22Rv1 (cell line): ENCODE measurements around the gene BTBD9.

ENCODE experiments used
- H3K27ac ChIP-seq: fragments of 450-650 bp; 2 replicates; pipeline ENCODE4 v1.5.1; 2017
- ZFX ChIP-seq: fragments of 450-650 bp; IDR thresholded peaks from 2 replicates; pipeline ENCODE4 v1.6.1; 2017; ENCODE audit warnings: antibody characterized with exemption, borderline replicate concordance
- TF ChIP-seq, protein P1 (sequence below): fragments of 450-650 bp; IDR thresholded peaks from 2 replicates; pipeline ENCODE4 v1.5.1; 2017; ENCODE audit warnings: mild to moderate bottlenecking

BTBD9 gene

DNA sequence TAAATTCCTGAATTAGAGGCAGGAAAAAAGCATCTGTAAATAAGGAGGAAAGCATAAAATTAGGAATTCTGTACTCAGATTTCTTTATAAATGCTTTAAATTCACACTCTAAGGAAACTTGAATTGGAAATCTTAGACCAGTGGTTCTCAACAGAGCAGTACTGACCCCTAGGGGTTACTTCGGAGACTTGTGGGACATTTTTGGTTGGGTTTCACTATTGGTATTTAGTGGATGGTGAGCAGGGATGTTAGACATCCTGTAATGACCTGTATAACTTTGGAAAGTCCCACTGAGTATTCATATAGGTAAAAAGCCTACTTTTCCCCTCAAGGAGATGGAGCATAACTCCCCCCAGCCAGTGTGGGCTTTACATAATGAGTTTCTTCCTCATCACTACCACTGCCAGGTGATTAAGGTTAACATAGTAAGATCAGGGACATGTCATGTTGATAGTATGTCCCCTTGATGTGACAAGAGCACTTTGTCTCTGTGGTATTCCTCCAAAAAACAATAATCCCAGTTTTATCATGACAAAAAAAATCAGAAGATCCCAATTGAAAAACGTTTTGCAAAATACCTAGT lies 32.2 kb upstream of the BTBD9 start:
- H3K27ac ChIP-seq: no peak overlapping the region
- TF ChIP-seq, protein P1, sequence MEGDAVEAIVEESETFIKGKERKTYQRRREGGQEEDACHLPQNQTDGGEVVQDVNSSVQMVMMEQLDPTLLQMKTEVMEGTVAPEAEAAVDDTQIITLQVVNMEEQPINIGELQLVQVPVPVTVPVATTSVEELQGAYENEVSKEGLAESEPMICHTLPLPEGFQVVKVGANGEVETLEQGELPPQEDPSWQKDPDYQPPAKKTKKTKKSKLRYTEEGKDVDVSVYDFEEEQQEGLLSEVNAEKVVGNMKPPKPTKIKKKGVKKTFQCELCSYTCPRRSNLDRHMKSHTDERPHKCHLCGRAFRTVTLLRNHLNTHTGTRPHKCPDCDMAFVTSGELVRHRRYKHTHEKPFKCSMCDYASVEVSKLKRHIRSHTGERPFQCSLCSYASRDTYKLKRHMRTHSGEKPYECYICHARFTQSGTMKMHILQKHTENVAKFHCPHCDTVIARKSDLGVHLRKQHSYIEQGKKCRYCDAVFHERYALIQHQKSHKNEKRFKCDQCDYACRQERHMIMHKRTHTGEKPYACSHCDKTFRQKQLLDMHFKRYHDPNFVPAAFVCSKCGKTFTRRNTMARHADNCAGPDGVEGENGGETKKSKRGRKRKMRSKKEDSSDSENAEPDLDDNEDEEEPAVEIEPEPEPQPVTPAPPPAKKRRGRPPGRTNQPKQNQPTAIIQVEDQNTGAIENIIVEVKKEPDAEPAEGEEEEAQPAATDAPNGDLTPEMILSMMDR: peak; percentile 87
- TF ChIP-seq ZFX: no peak

DNA sequence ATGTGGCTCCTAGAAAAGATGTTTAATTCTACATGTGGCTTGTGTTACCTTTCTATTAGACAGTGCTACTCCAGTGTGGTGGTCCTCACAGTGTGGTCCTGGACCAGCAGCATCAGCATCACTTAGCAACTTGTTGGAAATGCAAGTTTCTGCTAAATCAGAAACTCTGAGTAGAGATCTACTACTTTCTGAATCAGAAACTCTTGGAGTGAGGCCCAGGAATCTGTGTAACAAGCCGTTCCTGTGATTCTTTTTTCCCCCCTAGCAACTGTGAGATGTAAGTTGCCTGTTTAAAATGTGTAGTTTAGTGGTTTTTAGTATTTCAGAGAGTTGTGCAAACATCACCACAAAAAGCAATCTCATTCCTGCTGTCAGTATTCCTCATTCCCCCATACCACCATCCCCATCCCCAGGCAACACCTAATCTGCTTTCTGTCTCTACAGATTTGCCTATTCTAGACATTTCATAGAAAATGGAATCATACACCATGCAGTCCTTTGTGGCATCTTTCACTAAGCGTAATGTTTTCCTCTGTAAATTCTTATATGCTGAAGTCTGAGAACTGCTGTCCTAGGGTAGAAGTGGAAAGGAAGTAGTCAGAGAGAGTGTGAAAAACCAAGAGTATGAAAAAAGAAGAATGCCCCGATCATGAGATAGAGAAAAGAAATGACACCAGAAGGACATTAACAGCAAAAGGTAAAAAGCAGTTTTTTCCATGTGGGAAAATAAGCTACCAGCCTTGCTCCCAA lies 18.9 kb upstream of the BTBD9 start:
- TF ChIP-seq, protein P1: no peak
- no peak for TF ChIP-seq ZFX
- no peak overlapping the region for H3K27ac ChIP-seq

DNA sequence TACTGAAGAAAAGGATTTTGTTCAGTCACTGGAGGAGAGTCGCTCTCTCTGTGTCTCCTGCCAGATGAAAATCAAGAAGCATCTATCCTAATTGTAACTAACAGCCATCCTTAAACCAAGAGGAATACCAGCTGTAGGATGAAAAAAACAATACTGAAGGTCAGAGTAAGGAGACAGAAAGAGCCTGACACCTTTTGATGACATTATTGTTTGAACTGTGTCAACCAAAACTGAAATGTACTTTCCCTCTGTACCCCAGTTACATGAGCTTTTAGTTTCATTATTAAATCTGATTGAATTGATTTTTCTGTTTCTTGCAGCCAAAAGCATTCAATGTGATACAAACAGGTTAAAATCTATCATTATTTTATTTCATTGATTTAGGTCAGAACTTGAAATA lies 17.2 kb upstream of the BTBD9 start:
- TF ChIP-seq, protein P1: no peak
- TF ChIP-seq ZFX: no peak
- no peak overlapping the region for H3K27ac ChIP-seq

DNA sequence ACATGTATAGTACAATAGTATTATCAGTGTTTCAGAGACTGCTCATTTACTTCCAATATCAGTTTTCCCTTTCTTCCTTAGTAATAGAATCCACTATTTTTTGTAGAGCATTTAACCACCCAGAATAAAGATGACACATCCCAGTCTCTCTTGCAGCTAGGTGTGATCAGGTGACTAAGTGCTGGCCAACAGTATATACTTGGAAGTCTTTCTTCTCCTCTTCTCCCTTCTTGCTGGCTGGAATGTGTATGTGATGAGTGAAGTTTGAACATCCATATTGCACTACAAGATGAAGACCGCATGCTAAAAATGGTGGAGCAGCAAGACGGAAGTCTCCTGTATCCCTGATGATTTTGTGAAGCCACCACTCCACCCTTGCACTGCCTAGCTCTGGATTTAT lies 14.5 kb upstream of the BTBD9 start:
- TF ChIP-seq, protein P1: no peak
- no peak for TF ChIP-seq ZFX

DNA sequence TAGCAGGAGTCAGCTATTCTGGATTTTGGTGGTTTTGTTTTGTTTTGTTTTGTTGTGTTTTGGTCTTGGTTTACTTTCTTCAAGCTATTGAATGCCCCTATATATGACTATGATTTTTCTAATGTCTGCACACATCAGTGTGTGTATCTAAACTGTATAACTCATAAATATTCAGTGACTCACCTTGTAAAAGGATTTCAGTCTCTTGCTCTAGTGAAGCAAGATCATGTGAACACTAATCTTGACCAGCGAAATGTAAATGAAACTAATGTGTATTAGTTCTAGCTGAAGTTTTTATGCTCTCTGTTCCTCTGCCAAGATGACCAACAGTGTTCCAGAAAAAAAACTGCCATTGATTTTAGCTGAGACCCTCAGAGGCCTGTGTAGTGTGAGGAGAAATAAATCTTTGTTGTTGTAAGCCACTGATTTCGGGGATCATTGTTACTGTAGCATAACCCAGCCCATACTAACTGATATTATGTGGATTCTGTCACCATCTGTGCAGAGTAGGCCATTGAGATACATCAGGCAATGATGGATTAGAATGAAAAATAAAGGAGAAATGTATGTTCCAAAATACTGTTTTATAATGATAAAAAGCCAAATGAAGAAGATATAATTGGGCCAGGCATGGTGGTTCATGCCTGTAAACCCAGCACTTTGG lies 11.5 kb upstream of the BTBD9 start:
- H3K27ac ChIP-seq: no peak overlapping the region
- no peak for TF ChIP-seq ZFX
- TF ChIP-seq, protein P1: no peak

More for the DNA sequence above, 14.5 kb upstream of the BTBD9 start:
- no peak overlapping the region for H3K27ac ChIP-seq

DNA sequence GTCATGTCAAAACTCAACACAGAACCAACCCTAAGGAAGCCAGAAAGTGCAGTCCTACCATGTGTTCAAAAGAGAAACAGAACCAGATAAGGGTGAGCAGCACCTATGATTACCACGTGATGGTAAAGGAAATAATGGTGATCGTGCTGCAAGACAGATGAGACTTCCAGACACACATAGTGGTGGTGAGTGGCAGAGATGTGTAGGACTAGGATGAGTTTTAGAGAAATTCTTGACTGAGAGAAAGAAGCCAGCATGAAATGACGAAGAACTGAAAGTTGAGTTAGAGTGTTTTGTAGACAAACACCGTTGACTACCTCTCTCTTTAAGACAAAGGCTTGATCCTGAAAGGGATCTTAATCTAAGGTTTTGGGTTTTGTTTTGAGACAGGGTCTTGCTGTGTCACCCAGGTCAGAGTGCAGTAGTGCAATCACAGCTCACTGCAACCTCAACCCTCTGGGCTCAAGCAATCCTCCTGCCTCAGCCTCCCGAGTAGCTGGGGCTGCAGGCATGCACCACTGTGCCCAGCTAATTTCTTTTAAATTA lies 10.6 kb upstream of the BTBD9 start:
- TF ChIP-seq, protein P1: no peak
- TF ChIP-seq ZFX: no peak
- H3K27ac ChIP-seq: no peak overlapping the region

DNA sequence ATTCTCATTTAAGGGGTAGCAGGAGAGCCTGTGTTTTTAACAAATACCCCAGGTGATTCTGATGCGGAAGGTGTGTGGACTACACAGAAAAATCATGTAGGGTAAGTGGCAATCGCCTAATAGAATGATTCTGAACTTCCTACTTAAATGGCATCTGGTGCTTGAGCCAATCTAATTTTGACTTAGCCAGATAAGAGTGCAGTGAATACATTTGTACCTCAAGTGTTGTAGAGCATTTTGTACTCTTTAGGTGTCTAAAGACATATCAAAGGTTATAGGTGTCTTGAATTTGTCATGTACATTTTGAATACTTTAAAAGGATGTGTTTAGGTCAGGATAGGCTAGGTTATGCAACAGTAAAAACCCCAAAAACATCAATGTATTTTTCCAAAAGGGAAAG lies 10.0 kb upstream of the BTBD9 start:
- H3K27ac ChIP-seq: no peak overlapping the region
- TF ChIP-seq ZFX: no peak
- TF ChIP-seq, protein P1: no peak
